IMR-90 (cell line): ENCODE results near the gene TSSC4. TPM values are rescaled to one million over a fixed set of nuclear protein-coding genes. Genes with fewer than 3 reads are reported as not detected.

Source experiments
- ATAC-seq: fragments of 200-7000 bp; cut with Tn5 transposase; 2 replicates; pipeline ENCODE4 v1.9.1; 2020; ENCODE audit warnings: low read depth, mild to moderate bottlenecking, moderate library complexity
- BruUV-seq: library from RNA; stranded (reverse); fragments of 400-500 nt; replicated peaks from 2 replicates; lab custom pipeline; 2021; lab: Mats Ljungman, UMichigan
- CTCF ChIA-PET: fragments of 300-600 bp; formaldehyde crosslinking; extraction: SDS; loops from one replicate; lab custom pipeline; 2021; ENCODE audit warnings: antibody characterized with exemption; lab: Yijun Ruan, JAX
- POLR2A ChIA-PET: fragments of 300-600 bp; sonication (Branson Sonifier 250); formaldehyde crosslinking; loops from one replicate; lab custom pipeline; 2022; ENCODE audit warnings: antibody characterized with exemption; ENCODE audit not compliant: unreplicated experiment; lab: Charles Lee
- DNase-seq: peaks from one replicate; pipeline ENCODE4 v3.0.0; 2013
- H2AFZ ChIP-seq: replicated peaks from 2 replicates; pipeline ENCODE3; 2013; ENCODE audit warnings: low read length, mild to moderate bottlenecking; ENCODE audit not compliant: poor library complexity
- H2AK5ac ChIP-seq: 2 replicates; pipeline ENCODE4 v1.6.1; 2013; ENCODE audit warnings: low read depth, low read length, inconsistent platforms
- H2AK9ac ChIP-seq: replicated peaks from 2 replicates; pipeline ENCODE3; 2013; ENCODE audit warnings: mild to moderate bottlenecking, low read depth, low read length, moderate library complexity; ENCODE audit not compliant: poor library complexity
- H2BK120ac ChIP-seq: 2 replicates; pipeline ENCODE4 v1.6.1; 2013; ENCODE audit warnings: low read depth, low read length, inconsistent platforms
- H2BK15ac ChIP-seq: 3 replicates; pipeline ENCODE4 v1.6.1; 2013; ENCODE audit warnings: low read depth, low read length, inconsistent platforms
- H2BK20ac ChIP-seq: 2 replicates; pipeline ENCODE4 v1.6.1; 2013; ENCODE audit warnings: low read depth, mild to moderate bottlenecking, inconsistent platforms, low read length, moderate library complexity
- H2BK5ac ChIP-seq: 2 replicates; pipeline ENCODE4 v1.6.1; 2013; ENCODE audit warnings: mild to moderate bottlenecking, low read depth, low read length, inconsistent platforms; ENCODE audit not compliant: poor library complexity, severe bottlenecking
- H3K14ac ChIP-seq: replicated peaks from 2 replicates; pipeline ENCODE4 v1.6.1; 2013; ENCODE audit warnings: low read depth, low read length, inconsistent platforms
- H3K18ac ChIP-seq: 2 replicates; pipeline ENCODE4 v1.6.1; 2013; ENCODE audit warnings: low read depth, low read length, control low read depth
- H3K23ac ChIP-seq: 2 replicates; pipeline ENCODE4 v1.6.1; 2013; ENCODE audit warnings: low read depth, low read length, inconsistent platforms
- H3K27ac ChIP-seq: 2 replicates; pipeline ENCODE4 v1.5.1; 2013; ENCODE audit warnings: mild to moderate bottlenecking, control low read depth, low read length; ENCODE audit not compliant: insufficient read depth
- H3K27me3 ChIP-seq: 2 replicates; pipeline ENCODE4 v1.6.1; 2013; ENCODE audit warnings: low read length; ENCODE audit not compliant: control insufficient read depth, insufficient read depth
- H3K36me3 ChIP-seq: 2 replicates; pipeline ENCODE4 v1.6.1; 2013; ENCODE audit warnings: low read length, mixed read lengths; ENCODE audit not compliant: control insufficient read depth, insufficient read depth
- H3K4ac ChIP-seq: 2 replicates; pipeline ENCODE4 v1.6.1; 2013; ENCODE audit warnings: low read depth, low read length, inconsistent platforms
- H3K4me1 ChIP-seq: 2 replicates; pipeline ENCODE4 v1.6.1; 2013; ENCODE audit warnings: low read length, mixed read lengths; ENCODE audit not compliant: control insufficient read depth, insufficient read depth
- H3K4me2 ChIP-seq: 2 replicates; pipeline ENCODE4 v1.6.1; 2013; ENCODE audit warnings: low read depth, mild to moderate bottlenecking, control low read depth, low read length, moderate library complexity
- H3K4me3 ChIP-seq: 2 replicates; pipeline ENCODE4 v1.5.1; 2013; ENCODE audit warnings: low read depth, mild to moderate bottlenecking, control low read depth, low read length, moderate library complexity; ENCODE audit not compliant: insufficient read depth
- H3K56ac ChIP-seq: 2 replicates; pipeline ENCODE4 v1.6.1; 2013; ENCODE audit warnings: low read length, inconsistent platforms; ENCODE audit not compliant: insufficient read depth; ENCODE audit errors: extremely low read depth
- H3K79me1 ChIP-seq, 2 experiments: 2 replicates each; pipeline ENCODE4 v1.6.1; 2013; ENCODE audit warnings: low read length in 2 of 2, inconsistent platforms in 1 of 2, low read depth in 1 of 2
- H3K9ac ChIP-seq: 2 replicates; pipeline ENCODE4 v1.6.1; 2013; ENCODE audit warnings: low read depth, low read length, control low read depth
- H3K9me1 ChIP-seq: 2 replicates; pipeline ENCODE4 v1.6.1; 2013; ENCODE audit warnings: low read length, inconsistent platforms; ENCODE audit not compliant: insufficient read depth
- H3K9me3 ChIP-seq: 2 replicates; pipeline ENCODE4 v1.6.1; 2013; ENCODE audit warnings: low read length; ENCODE audit not compliant: control insufficient read depth, insufficient read depth
- H4K20me1 ChIP-seq: 2 replicates; pipeline ENCODE4 v1.6.1; 2013; ENCODE audit warnings: low read length, inconsistent platforms; ENCODE audit not compliant: insufficient read depth
- H4K5ac ChIP-seq: 2 replicates; pipeline ENCODE4 v1.6.1; 2013; ENCODE audit warnings: mild to moderate bottlenecking, low read depth, low read length, control low read depth
- H4K8ac ChIP-seq, 2 experiments: 2 replicates each; pipeline ENCODE4 v1.6.1; 2013; ENCODE audit warnings: low read depth in 2 of 2, low read length in 2 of 2, control low read depth in 1 of 2, inconsistent platforms in 1 of 2
- H4K91ac ChIP-seq: 2 replicates; pipeline ENCODE4 v1.6.1; 2013; ENCODE audit warnings: low read depth, low read length, inconsistent platforms; ENCODE audit not compliant: insufficient read depth
- BHLHE40 ChIP-seq: fragments of 150-350 bp; IDR thresholded peaks from 2 replicates; pipeline ENCODE4 v1.6.1; 2016; ENCODE audit warnings: mild to moderate bottlenecking, low read depth, low read length
- CEBPB ChIP-seq: IDR thresholded peaks from 2 replicates; pipeline ENCODE4 v1.6.1; 2012; ENCODE audit warnings: low read depth, low read length, improper control_type of control experiment
- CHD1 ChIP-seq: IDR thresholded peaks from 2 replicates; pipeline ENCODE4 v1.6.1; 2012; ENCODE audit warnings: low read depth, low read length, improper control_type of control experiment
- CTCF ChIP-seq: conservative IDR thresholded peaks from 2 replicates; pipeline ENCODE4 v1.5.1; 2012; ENCODE audit warnings: mild to moderate bottlenecking, low read depth, low read length, improper control_type of control experiment
- ELK1 ChIP-seq: fragments of 150-350 bp; IDR thresholded peaks from 2 replicates; pipeline ENCODE4 v1.6.1; 2016; ENCODE audit warnings: low read depth, mild to moderate bottlenecking, low read length, moderate library complexity, borderline replicate concordance
- FOS ChIP-seq: fragments of 150-350 bp; IDR thresholded peaks from 2 replicates; pipeline ENCODE4 v1.6.1; 2016; ENCODE audit warnings: low read depth, low read length
- MAFK ChIP-seq: IDR thresholded peaks from 2 replicates; pipeline ENCODE4 v1.6.1; 2012; ENCODE audit warnings: low read depth, low read length, improper control_type of control experiment
- MAZ ChIP-seq: IDR thresholded peaks from 2 replicates; pipeline ENCODE4 v1.6.1; 2012; ENCODE audit warnings: low read depth, mild to moderate bottlenecking, low read length, improper control_type of control experiment, moderate library complexity, borderline replicate concordance
- MXI1 ChIP-seq: IDR thresholded peaks from 2 replicates; pipeline ENCODE4 v1.6.1; 2012; ENCODE audit warnings: low read depth, mild to moderate bottlenecking, low read length, moderate library complexity, borderline replicate concordance
- NFE2L2 ChIP-seq: fragments of 150-350 bp; IDR thresholded peaks from 2 replicates; pipeline ENCODE4 v1.6.1; 2016; ENCODE audit warnings: low read depth, mild to moderate bottlenecking, low read length
- RAD21 ChIP-seq: IDR thresholded peaks from 2 replicates; pipeline ENCODE4 v1.6.1; 2012; ENCODE audit warnings: low read length, improper control_type of control experiment
- RFX5 ChIP-seq: IDR thresholded peaks from 2 replicates; pipeline ENCODE4 v1.8.0; 2012; ENCODE audit warnings: low read depth, mild to moderate bottlenecking, low read length, moderate library complexity
- SMC3 ChIP-seq: fragments of 150-350 bp; IDR thresholded peaks from 2 replicates; pipeline ENCODE4 v1.6.1; 2016; ENCODE audit warnings: low read depth, mild to moderate bottlenecking, antibody characterized with exemption, low read length, moderate library complexity
- USF2 ChIP-seq: fragments of 150-350 bp; IDR thresholded peaks from 2 replicates; pipeline ENCODE4 v1.6.1; 2017; ENCODE audit warnings: mild to moderate bottlenecking, antibody characterized with exemption, low read length, low read depth
- WGBS, 2 experiments: methylation state at CpG; one replicate each; pipeline versions ENCODE4 v1.1.5 to v1.1.7; 2013; ENCODE audit warnings: missing lambda C conversion rate in 2 of 2; ENCODE audit not compliant: insufficient read length in 1 of 2; ENCODE audit errors: extremely low coverage in 2 of 2; 5-methylcytosine and 5-hydroxymethylcytosine counted together
- dilution Hi-C: fragments of 300-500 bp; cut with HindIII; formaldehyde crosslinking; loops from one replicate; pipeline ENCODE4 v1.14.3; 2018; ENCODE audit warnings: low sequenced_read_pairs; ENCODE audit not compliant: unreplicated experiment
- in situ Hi-C: fragments of 300-500 bp; cut with MboI; formaldehyde crosslinking; loops from 3 replicates; pipeline ENCODE4 v1.14.3; 2019; ENCODE audit warnings: low sequenced_read_pairs, inconsistent platforms, mixed read lengths
- intact Hi-C: fragments of 100-400 bp; cut with micrococcal nuclease; formaldehyde crosslinking; loops from 2 replicates; pipeline ENCODE4 v1.10.0; 2022
- polyA plus RNA-seq, 3 experiments: library from polyadenylated mRNA; depleted of rRNA; stranded (reverse); fragments of >200 nt; gene quantifications; 2 replicates each; pipeline ENCODE4 v1.2.3, GENCODE V29; 2012; ENCODE audit warnings: low replicate concordance in 1 of 3
- total RNA-seq: library from RNA; depleted of rRNA; stranded (reverse); fragments of >200 nt; gene quantifications from 2 replicates; pipeline ENCODE4 v1.2.3, GENCODE V29; 2012

TSSC4 gene
- total and polyA plus RNA-seq, 2 of the 4 experiments (the other 2 are of a cell fraction) = 34.9 to 40.0 TPM

GRCh38 chr11:2443881-2444820 is 43.6 kb downstream of the TSSC4 start, which contains the start of gene TRPM5:
Gene TRPM5, minus strand, starts transcription at chr11:2444514. Its CDS starts 21,478 bp downstream, at chr11:2423036.
- peak within 1 kb of the TSS; percentile 63 for H2AFZ ChIP-seq
- H2BK5ac ChIP-seq = no peak within 1 kb of the TSS
- H2AK9ac ChIP-seq = no peak within 1 kb of the TSS
- no peaks in the 10 kb centered on the region for H3K9me1 ChIP-seq
- no peak within 1 kb of the TSS for H3K9ac ChIP-seq
- DNase-seq (no peak), ATAC-seq (no peak)
- no peaks in the 10 kb centered on the region for H3K36me3 ChIP-seq
- in situ Hi-C loops (no loop called here), dilution Hi-C loops (no loop called here), intact Hi-C loops (no loop called here)
- no peak within 1 kb of the TSS for H2BK120ac ChIP-seq
- no peaks in the 10 kb centered on the region for H3K79me1 ChIP-seq
- H3K4me2 ChIP-seq = no peak within 1 kb of the TSS
- no peak within 1 kb of the TSS for H2AK5ac ChIP-seq
- 39% methylated on average over 7 of the region's 64 CpGs; no CpG with 5 or more reads in 1 of the 2 experiments for WGBS, 2 experiments
- ChIA-PET POLR2A (no interaction called here), CTCF (interaction anchor here (0.9 kb wide), 1 partner anchor 89 kb away, joined by 4 read pairs; no protein-coding TSS in a partner anchor)
- BruUV-seq = no TSS peak
- no peak within 1 kb of the TSS for H4K5ac ChIP-seq
- no peaks in the 10 kb centered on the region for H4K20me1 ChIP-seq
- peaks cover 52% of the 10 kb centered on the region for H3K27me3 ChIP-seq
- H3K14ac ChIP-seq = no peak within 1 kb of the TSS
- H3K27ac ChIP-seq = no peak within 1 kb of the TSS
- no peak within 1 kb of the TSS for H3K23ac ChIP-seq
- H3K4me3 ChIP-seq = no peak within 1 kb of the TSS
- H3K9me3 ChIP-seq = no peaks in the 10 kb centered on the region; the same call in 1 of the 2 replicates
- no peak within 1 kb of the TSS for H3K4ac ChIP-seq
- H3K56ac ChIP-seq = no peak within 1 kb of the TSS
- no peaks in the 10 kb centered on the region for H3K4me1 ChIP-seq
- no peak within 1 kb of the TSS for H4K91ac ChIP-seq
- H3K18ac ChIP-seq = no peak within 1 kb of the TSS
- H4K8ac ChIP-seq = no peak within 1 kb of the TSS
- H2BK20ac ChIP-seq = no peak within 1 kb of the TSS
- H2BK15ac ChIP-seq = no peak within 1 kb of the TSS
- TF ChIP-seq CEBPB = no peak
- no peak for TF ChIP-seq MXI1
- TF ChIP-seq BHLHE40 = no peak
- TF ChIP-seq SMC3 = no peak
- TF ChIP-seq FOS = no peak
- TF ChIP-seq RAD21 = no peak
- TF ChIP-seq NFE2L2 = no peak
- no peak for TF ChIP-seq MAZ
- TF ChIP-seq USF2 = no peak
- no peak for TF ChIP-seq CTCF
- TF ChIP-seq RFX5 = no peak
- TF ChIP-seq CHD1 = no peak
- no peak for TF ChIP-seq ELK1
- no peak for TF ChIP-seq MAFK
